Fibroblast of skin of right biceps (primary cell): ENCODE measurements around the gene TRIM25.

Experiments
- DNase-seq: peaks from one replicate; pipeline ENCODE4 v3.0.0-alpha.2; 2013

TRIM25 gene

DNA sequence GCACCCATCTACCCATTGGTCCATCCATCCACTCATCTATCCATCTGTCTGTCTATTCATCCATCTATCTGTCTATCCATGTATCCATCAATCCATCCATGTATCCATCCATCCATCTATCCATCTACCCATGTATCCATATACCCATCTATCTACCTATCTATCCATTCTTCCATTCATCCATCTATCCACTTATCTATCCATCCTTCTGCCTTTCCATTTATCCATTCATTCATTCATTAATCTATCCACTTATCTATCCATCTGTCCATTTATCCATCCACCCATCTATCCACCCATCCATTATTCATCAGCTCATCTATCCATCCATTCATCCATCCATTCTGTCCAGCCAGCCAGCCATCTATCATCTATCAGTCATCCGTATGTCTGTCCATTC is 21.5 kb downstream of the TRIM25 start:
- no peak for DNase-seq

DNA sequence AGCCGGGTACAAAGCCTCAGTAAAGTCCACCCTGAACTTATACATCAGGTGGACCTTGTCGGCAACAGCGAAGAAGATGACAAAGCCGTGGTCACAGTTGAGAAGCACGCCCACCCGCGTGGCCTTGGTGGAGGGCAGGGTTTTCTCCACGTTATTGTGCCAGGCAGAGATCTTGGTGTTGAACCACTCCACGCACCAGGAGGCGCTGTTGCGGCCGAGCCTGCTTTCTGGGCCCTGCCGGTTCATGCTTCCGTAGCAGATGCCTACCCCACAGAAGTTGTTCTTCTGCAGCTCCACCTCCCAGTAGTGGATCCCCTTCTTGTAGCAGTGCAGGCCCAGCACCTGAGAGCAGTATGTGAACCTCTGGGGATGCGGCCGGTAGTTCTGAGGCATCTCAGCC is 22.1 kb downstream of the TRIM25 start:
- no peak for DNase-seq

DNA sequence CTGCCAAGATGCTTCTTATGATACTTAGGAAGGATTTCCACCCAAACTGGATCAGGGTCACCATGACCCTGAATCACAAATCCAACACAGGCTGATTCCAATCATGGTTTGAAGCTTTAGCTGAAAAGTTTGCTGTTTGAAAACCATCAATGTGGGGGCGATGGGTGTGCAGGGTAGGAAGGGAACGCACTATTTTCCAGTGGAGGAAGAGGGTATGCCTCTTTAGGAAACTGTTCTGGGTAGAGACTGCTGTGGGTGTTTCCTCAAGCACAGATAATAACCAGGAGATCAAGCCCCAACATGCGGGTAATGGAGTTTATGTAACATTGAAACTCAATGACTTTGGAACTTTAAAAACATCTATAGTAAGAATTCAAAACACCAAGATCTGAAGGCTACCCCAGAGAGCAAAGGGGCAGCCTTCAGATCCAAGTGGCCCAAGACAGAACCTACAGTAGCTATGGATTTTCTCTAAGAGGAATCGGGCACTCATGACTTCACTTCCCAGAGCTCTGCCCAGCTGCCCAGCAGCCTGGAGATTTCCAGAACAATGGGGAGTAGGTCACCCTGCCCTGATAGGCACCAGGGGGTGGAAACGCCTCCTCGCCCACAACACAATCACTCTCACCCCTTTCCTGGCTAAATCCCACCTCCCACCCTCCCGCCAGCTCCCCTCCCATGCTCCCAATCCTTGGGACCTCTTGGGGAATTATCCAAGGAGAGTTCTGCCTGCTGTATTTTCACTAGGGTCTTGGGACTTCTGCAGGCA is 22.8 kb downstream of the TRIM25 start:
- DNase-seq: no peak

DNA sequence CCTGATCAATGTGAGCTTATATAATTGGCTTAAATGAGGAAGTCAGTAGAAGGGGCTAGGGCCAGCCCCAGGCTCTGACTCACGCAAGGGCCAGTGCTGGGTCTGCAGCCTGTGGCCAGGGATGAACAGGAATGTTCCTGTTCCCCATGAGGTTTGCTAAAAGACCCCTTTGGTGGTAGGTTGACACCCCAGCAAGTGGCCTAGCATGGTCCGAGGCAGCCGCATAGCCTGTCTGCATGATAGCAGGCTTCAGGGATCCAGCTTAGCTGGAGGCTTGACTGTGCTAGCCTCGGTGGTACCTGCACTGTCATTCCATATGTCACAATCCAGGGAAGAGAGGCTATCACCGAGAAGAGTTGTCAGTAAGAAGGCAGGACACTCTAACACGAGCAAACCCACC is 23.5 kb downstream of the TRIM25 start:
- DNase-seq: no peak

DNA sequence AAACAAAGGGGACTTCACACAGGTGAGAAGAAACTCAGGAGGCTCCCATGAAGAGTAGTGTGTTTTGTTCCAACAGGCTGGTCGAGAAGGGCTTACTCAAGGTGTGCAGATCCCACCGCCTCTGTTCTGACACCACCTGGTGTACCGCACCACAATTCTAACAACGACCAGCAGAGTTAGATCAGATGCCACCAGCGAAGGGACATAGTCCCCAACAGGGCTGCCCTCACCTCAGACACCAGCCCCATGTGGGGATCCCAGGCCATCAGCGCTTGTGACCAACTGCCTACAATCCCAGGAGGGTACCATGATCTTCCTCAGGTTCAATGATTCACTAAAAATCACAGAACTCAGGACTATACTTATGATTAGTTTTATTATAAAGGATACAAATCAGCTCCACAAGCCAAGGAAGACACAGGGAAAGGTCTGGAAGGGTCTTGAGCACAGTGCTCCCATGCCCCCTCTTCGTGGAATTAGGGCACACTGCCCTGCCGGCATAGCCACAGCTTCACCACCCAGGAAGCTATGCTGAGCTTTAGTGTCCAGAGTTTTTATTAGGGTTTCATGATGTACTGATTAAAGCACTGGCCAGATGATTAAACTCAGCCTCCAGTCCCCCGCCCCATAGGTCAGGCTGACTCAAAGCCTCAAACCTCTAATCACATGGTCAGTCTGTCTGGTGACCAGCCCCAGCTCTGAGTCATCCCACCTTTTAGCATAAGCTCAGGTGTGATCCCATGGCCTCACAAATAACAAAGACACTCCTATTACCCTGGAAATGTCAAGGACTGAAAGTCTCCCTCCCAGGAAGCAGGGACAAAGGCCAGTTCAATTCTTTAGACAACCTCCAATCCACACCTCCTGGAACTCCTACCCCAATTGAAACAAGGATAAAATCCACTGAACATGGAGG is 26.0 kb downstream of the TRIM25 start:
- DNase-seq: no peak

DNA sequence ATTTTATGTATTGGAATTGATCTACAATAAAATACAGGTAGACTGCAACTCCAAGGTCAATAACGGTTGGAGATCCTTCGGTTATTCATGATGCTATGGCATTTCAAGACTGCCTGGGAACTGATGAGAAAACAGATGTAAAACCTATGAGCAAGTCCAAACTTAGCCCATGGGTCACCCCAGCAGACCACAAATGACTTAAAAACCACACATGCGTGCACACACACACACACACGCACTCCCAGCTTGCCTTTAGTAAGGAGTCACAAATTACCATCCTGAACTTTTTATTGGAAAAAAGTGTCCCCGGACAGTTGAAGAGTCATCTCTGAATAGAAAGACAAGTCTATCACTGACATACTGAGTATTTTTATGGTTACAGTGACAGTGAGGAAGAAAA is 26.7 kb downstream of the TRIM25 start:
- no peak for DNase-seq

DNA sequence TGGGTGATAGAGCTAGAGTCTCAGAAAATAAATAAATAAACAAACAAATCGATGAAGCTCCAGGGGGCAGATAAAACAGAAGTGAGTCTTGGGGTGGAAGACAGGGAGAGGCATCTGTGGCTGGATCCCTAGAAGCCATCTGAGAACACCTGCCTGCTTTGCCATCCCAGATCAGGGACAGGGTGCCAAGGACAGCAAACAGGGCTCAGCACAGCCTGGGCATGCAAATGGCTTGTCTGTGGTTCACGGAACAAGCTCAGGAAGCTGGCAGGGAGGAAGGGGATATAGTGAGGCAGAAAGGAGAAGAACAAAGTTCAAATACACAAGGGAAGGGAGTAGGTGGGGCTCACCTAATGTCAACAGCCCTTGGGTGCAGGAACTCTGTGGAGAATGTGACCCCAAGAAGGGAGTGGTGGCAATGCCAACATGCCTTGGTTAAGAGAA is 27.5 kb downstream of the TRIM25 start:
- no peak for DNase-seq

DNA sequence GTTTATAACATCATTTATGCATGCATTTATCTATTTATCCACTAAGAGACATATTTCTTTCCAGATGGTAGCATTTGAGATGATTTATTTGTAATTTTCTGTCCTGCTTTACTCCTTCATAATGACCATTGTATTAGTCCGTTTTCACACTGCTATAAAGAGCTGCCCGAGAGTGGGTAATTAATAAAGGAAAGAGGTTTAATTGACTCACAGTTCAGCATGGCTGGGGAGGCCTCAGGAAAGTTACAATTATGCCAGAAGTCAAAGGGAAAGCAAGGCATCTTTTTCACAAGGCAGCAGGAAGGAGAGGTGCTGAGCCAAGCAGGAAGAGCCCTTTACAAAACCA is 28.6 kb downstream of the TRIM25 start:
- no peak for DNase-seq

DNA sequence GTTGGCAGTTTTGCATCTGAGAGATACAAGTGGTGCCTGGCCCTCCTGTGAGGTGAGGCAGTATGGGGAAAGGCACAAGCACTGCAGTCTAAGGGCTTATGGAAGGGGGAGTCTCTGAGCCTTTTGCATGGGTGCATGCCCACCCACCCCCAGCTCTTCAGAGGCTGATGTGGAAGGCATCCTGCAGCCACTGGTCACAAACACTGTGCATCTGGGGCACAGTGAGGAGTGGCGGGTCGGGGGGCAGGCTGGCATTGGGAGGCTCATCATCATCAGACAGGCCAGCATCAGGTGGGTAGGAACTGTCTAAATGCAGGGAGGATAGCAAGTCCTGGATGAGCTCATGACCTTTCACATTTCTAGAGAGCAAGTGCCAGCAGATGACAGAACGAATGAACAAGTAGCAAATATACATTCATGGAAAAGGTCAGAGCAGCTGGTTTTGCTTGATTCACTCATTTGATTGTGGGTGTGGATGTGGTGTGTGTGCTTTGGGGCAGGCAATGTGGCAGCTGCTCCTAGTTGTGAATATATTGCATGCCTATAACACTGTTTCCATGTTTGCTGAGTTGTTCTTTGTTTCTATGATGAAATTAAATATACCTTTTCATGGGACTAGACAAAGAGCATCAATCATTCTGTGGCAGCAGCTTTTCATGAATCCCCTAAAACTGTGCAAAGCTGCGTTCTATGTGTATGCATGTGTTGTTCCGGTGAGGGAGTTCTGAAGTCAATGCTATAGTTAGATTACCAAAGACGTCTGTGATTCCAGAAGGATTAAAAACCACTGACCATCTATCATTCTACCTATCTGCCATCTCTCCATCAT is 29.2 kb downstream of the TRIM25 start:
- DNase-seq: no peak

DNA sequence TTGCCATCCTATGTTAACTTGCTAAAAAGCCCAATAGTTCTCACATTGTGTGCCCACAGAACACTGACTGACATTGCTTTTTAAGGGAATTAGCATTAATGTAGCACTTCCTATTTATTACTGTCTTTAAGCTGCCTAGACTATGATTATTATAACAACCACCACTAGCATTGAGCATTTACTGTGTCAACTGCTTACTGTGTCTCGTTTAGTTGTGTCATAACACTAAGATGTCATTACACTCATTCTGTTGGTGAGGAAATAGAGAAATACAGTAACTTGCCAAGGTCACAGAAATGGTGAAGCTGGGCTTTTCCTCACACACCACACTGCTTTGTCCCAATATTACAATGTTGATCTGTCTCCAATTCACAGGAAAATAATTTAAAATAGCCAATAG is 30.2 kb downstream of the TRIM25 start:
- no peak for DNase-seq

DNA sequence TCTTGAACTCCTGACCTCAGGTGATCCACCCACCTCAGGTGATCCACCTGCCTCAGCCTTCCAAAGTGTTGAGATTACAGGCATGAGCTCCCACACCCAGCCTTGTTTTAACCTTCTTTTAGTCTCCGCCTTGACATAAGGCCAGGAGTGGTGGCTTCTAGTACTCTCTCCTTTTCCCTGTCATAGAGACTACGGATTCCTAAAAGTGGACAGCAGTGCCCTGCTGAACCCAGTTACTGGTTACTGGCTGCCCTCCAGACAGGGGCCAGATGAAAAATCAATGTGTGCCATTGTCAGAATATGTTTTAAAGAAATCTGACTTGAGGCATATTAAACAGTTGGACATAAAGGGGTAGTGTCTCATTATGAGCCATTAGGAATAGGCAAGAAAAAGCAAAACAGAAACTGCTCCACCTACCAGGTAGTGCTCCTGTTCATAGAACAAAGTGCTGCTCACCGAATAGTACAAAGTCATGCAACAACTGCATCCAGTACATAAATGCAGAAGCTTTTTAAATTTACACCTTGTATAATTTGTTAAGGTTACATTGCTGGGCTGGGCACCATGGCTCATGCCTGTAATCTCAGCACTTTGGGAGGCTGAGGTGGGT is 32.1 kb downstream of the TRIM25 start:
- DNase-seq: no peak

DNA sequence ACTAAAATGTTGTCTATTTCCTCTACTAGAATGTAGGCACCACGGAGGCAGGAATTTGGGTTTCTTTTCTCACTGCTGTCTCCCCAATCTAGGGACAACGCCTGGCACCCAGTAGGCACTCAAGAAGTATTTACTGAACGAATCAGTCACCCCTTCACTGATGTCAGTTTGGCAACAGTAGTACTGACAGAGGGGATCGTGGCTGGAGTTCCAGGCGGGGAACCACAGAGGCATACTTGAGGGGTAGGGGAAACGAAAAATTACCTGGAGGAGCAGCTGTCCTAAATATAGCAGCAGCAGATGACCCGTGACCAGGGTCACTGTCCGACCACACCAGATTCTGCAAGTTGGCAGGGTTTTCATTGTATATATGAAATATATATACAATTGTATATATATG is 33.3 kb downstream of the TRIM25 start:
- DNase-seq: no peak

DNA sequence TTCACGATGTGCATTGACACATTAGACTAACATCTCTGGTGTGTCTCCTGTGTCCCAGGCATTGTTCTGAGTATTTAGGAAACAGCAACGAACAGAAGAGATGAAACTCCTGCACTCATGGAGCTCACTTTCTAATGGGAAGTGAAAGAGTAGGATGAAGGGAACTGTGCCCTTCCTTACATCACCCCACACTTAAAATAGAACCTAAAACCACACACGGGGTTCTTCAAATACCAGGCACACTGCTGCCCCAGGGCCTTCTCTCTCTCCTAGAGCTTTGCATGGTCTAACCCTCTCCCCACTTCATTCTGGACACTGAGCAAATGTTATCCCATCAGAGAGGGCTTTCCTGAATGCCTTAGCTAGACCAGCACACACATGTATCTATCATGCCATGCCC is 33.7 kb downstream of the TRIM25 start:
- no peak for DNase-seq

DNA sequence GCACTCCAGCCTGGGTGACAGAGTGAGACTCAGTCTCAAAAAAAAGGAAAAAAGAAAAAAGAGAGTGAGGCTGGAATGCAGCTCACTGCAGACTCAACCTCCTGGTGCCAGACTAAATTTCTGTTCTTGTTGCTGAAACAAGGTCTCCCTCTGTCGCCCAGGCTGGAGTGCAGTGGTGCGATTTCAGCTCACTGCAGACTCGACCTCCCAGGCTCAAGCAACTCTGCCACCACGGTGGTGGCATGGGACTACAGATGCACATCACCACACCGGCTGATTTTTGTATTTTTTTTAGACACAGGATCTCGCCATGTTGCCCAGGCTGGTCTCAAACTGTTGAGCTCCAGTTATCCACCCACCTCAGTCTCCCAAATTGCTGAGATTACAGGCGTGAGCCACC is 34.6 kb downstream of the TRIM25 start:
- DNase-seq: no peak

DNA sequence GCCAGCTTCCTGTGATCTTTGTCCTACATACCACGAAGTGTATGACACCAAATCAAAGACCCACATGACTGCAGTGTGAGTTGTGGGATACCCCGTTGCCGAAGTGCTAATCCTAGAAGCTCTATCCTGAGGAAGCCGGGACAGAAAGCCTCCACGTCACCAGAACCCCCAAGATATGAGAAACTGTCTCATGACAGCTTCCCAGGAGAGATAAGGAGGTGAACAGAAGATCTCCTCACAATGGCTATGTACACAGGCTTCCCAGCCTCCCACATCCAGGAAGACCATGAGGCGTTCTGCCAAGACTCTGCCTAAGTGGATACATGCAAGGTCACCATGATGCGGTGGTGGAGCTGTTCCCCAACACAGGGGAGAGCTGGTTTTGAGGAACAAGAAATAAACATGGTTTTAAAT is 37.1 kb downstream of the TRIM25 start:
- no peak for DNase-seq

DNA sequence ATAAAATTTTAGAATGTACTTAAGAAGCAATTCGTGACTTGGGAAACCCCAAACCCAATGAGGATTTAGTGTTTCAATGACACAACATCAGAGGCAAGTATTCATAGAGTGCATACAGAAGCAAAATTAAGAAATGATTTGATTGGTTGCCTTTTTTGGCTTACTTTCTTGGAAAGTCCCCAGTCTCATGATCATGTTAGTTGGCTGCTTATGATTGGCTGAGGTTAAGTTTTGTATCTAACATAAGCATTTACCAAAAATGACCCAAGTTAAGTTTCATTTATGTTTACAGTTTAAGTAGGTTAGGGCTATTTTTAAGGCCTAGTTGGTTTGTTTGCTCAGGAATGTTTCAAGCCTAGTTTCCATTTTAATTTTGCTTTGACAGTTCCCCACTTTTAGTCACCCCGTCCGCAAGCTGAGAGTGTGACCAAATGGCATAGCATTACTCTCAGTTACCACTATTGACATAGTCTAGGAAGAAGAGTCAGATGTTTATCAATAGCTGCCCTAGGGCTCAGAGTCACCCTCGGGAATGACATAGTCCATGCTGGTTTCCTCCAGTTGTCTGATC is 43.7 kb downstream of the TRIM25 start:
- no peak for DNase-seq

DNA sequence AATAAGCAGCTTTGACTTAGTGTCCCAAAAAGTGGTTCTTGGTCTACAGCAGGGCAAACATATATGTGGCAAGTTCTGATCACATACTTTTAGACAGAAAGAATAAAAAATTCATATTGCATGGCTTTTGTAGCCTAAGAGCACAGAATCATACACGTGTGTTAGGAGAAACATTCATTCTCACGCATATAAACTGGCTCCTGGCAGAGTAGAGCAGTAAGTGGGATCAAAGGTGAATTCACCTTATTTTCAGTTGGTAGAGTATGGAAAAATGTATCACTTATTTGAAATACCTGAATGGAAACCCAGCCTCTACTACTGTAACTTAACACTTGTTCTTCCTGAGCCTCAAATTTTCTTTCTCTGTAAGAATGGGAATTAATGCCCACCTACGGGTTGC is 45.1 kb downstream of the TRIM25 start:
- DNase-seq: no peak

DNA sequence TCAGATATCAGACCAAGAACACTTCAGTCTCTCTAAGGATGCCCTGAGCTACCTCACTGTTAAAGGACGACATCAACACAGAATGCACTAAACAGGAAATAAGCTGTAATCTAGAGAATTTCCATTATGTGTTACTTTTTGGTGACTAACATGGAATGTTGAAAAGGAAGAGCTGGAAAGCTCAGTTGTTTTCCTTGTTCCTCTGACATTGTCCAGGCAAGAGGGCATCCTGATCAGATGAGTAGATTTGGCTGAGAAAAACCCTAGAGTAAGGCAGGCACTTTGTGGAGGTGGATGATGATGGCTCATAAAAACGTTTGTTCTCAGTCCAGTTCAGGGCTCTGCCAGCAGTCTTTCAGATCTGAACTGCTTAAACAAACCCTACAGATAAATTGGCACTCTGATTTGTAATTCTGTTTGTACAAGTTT is 45.9 kb downstream of the TRIM25 start:
- DNase-seq: peak; percentile 24

DNA sequence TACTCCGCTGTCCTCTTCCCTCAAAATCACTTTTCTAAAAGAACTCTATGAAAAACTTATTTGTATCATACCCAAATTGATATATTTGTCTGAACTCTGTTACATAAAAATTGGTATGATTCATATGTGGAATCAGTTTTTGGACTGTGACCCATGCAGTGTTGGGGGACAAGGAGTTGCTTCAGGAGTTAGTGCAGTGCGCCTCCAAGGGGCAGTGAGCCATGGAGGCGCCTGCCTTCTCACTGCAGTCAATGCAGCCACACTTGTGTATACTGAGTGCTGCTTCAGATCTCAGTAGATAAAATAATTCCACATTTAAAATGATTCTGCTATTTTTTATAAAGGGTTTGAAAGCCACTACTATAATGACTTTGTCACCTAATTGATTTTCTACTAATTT is 47.4 kb downstream of the TRIM25 start:
- DNase-seq: no peak

DNA sequence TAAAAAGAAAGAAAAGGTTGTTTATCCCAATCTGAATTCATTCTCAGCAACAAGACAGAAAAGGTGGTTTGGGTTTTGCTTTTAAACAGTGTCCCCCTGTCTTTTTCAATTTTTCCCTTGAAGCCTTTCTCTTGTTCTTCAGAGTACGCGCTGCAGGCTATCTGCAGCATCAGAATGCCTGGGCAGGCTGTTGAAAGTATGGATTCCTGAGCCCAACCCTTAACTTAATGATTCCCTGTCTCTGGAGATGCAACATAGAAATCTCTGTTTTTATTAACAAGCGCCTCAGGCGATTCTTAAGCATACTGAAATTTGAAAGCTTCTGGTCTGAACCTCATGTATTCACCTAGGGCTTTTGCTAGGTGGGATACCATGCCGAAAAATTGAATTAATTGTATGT is 47.8 kb downstream of the TRIM25 start:
- no peak for DNase-seq

DNA sequence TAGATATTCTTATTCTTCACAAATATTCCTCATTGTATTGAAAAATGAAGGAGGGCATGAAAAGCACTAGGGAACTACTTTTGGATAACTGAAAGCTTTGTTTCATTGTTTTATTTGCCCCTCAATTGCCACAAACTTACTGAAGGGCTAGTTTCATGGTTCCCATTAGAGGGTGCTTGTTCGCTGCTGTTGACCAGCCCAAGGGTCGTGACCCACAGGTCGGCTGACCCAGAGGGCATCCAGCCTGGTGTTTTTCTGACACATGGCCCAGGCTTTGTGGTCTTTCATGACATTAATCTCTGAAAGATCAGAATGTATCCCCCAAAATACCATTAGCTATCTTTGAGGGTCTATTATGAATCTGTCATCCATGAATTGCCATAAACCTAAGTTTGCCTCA is 49.9 kb downstream of the TRIM25 start:
- DNase-seq: no peak

DNA sequence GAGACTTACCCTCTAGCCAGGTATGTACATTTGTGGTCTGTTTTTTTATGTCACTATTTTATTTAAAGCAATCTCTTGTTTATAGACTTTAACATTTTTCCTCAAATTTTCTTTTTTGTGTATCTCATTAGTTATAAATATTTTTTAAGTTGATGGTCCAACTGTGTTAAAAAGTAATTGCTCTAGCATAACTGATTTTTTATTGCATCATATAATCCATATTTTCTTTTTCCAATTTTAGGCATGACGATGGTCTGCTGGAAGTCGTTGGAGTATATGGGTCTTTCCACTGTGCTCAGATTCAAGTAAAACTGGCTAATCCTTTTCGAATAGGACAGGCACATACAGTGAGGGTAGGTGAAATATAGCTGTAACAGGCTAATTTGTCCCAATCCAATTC is 52.0 kb downstream of the TRIM25 start:
- DNase-seq: no peak

DNA sequence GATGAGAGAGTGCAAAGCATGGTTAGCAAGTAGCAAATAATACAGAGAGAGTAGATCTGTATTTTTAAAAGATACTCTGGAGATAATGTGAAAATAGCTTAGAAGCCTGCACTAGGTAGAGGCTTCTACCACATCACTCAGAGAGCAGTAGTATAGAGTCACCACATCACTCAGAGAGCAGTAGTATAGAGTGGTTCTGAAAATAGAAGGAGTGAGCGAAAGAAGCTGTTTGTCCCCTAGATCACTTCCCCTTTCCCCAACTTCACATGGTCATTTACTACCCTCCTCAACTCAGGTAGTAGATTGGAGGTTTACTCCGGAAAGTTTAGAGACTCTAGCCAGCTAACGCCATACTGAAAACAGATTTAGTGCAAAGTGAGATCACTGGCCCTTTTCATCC is 62.8 kb downstream of the TRIM25 start:
- no peak for DNase-seq
